Keratinocyte (primary cell): ENCODE results near the gene BRSK2.

ENCODE experiments used
- EZH2 ChIP-seq: IDR thresholded peaks from one replicate; pipeline ENCODE4 v1.6.1; 2012; ENCODE audit warnings: inconsistent platforms, mild to moderate bottlenecking, low read length, moderate library complexity
- TF ChIP-seq, protein P1 (sequence below), 3 experiments: IDR thresholded peaks in 1 of 3; conservative IDR thresholded peaks in 1 of 3; optimal IDR thresholded peaks in 1 of 3; 2 replicates in 2 of 3; 3 replicates in 1 of 3; pipeline versions ENCODE3 to v1.5.1; 2011; ENCODE audit warnings: low read length in 3 of 3, mild to moderate bottlenecking in 3 of 3, moderate library complexity in 2 of 3, control low read depth in 1 of 3, inconsistent platforms in 1 of 3; ENCODE audit not compliant: insufficient read depth in 2 of 3; ENCODE audit errors: extremely low read depth in 1 of 3

DNA sequence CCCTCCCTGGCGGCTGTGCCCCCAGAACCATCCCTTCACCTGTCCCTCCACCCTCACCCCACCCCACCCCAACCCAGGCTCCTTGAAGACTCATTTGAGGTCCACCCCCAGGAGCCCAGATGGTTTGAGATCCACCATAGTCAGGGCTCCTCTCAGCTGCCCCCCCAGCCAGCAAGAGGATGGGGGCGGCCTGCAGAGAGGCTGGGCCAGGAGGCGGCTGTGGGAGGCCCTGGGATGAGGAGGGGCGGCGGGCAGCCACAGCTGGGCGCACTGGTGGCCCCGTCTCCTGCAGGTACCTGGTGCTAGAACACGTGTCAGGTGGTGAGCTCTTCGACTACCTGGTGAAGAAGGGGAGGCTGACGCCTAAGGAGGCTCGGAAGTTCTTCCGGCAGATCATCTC, 50.8 kb downstream of the BRSK2 start:
- TF ChIP-seq, protein P1, sequence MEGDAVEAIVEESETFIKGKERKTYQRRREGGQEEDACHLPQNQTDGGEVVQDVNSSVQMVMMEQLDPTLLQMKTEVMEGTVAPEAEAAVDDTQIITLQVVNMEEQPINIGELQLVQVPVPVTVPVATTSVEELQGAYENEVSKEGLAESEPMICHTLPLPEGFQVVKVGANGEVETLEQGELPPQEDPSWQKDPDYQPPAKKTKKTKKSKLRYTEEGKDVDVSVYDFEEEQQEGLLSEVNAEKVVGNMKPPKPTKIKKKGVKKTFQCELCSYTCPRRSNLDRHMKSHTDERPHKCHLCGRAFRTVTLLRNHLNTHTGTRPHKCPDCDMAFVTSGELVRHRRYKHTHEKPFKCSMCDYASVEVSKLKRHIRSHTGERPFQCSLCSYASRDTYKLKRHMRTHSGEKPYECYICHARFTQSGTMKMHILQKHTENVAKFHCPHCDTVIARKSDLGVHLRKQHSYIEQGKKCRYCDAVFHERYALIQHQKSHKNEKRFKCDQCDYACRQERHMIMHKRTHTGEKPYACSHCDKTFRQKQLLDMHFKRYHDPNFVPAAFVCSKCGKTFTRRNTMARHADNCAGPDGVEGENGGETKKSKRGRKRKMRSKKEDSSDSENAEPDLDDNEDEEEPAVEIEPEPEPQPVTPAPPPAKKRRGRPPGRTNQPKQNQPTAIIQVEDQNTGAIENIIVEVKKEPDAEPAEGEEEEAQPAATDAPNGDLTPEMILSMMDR (optimal IDR thresholded peaks at IDR 0.05 in 1 of 3, IDR thresholded peaks at IDR 0.05 in 1 of 3, conservative IDR thresholded peaks at IDR 0.05 in 1 of 3; ENCODE audit: extremely low read depth in 1 of 3, insufficient read depth in 2 of 3, low read length in 3 of 3): no peak
- TF ChIP-seq EZH2: no peak
